AG04450 (cell line): Measurements from ENCODE around the gene CFAP410. TPM values are rescaled to one million over a fixed set of nuclear protein-coding genes. Genes with fewer than 3 reads are reported as not detected.

Experiments used
- CTCF ChIA-PET: fragments of 300-600, 350-600 bp; formaldehyde crosslinking; extraction: SDS; loops from one replicate; lab custom pipeline; 2022; ENCODE audit warnings: antibody characterized with exemption, inconsistent platforms; lab: Charles Lee
- POLR2A ChIA-PET: fragments of 350-600 bp; formaldehyde crosslinking; extraction: SDS; loops from one replicate; lab custom pipeline; 2021; ENCODE audit warnings: antibody characterized with exemption, inconsistent platforms; lab: Yijun Ruan, JAX
- DNase-seq: peaks from one replicate; pipeline ENCODE4 v3.0.0-alpha.2; 2011; ENCODE audit warnings: low read depth, low spot score
- H3K27ac ChIP-seq: one replicate; pipeline ENCODE4 v1.5.1; 2012; ENCODE audit warnings: low read depth, low read length, control low read depth
- H3K27me3 ChIP-seq: one replicate; pipeline ENCODE4 v1.6.0; 2012; ENCODE audit warnings: low read length; ENCODE audit not compliant: control insufficient read depth, insufficient read depth
- H3K4me3 ChIP-seq: 2 replicates; pipeline ENCODE4 v1.5.1; 2011; ENCODE audit warnings: mild to moderate bottlenecking, low read depth, low read length, control low read depth
- H3K9me3 ChIP-seq: 2 replicates; pipeline ENCODE4 v1.5.1; 2012; ENCODE audit warnings: low read length; ENCODE audit not compliant: control insufficient read depth, insufficient read depth
- polyA plus RNA-seq: library from polyadenylated mRNA; depleted of rRNA; stranded (reverse); fragments of >200 nt; gene quantifications from 2 replicates; pipeline ENCODE4 v1.2.3, GENCODE V29; 2011
- TF ChIP-seq, protein P1 (sequence below): IDR thresholded peaks from 2 replicates; pipeline ENCODE4 v1.5.1; 2011; ENCODE audit warnings: low read depth, low read length, control low read depth, inconsistent platforms

The CFAP410 gene
- polyA plus RNA-seq, 1 experiment, result 3.7 TPM

DNA sequence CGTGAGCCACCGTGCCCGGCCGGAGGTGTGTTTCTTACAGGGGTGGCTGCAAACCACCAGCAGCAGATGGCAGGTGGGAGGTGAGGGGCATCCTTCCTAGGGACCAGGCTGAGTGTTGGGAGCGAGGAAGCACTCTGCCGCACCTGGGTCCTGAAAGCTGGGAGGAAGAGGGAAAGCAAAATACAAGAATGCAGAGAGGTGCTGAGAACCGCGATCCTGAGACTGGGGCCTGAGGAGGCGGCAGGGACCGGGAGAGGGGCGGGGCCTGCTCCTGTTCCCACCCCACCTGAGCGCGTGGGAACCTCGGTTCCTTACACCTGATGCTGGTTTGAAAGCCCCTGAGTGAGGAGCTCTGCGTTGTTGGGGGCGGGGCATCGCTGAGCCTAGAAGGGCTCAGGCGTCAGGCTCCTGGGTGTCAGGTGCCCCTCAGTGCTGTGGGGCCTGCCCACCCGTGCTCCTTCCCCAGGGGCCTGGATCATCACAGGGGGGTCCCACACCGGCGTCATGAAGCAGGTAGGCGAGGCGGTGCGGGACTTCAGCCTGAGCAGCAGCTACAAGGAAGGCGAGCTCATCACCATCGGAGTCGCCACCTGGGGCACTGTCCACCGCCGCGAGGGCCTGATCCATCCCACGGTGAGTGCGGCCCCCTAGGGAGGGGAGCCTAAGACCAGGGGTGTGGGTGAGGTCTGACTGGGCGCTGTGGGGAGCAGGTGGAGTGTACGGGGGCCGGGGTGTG lies 29.7 kb upstream of the CFAP410 start:
- no peak overlapping the region for H3K27ac ChIP-seq
- no peak for DNase-seq
- no peak overlapping the region for H3K4me3 ChIP-seq
- peaks cover 48% of the 10 kb centered on the region for H3K9me3 ChIP-seq
- no peaks in the 10 kb centered on the region for H3K27me3 ChIP-seq
- POLR2A ChIA-PET, result no interaction called here
- CTCF ChIA-PET, result no interaction called here
- TF ChIP-seq, protein P1, sequence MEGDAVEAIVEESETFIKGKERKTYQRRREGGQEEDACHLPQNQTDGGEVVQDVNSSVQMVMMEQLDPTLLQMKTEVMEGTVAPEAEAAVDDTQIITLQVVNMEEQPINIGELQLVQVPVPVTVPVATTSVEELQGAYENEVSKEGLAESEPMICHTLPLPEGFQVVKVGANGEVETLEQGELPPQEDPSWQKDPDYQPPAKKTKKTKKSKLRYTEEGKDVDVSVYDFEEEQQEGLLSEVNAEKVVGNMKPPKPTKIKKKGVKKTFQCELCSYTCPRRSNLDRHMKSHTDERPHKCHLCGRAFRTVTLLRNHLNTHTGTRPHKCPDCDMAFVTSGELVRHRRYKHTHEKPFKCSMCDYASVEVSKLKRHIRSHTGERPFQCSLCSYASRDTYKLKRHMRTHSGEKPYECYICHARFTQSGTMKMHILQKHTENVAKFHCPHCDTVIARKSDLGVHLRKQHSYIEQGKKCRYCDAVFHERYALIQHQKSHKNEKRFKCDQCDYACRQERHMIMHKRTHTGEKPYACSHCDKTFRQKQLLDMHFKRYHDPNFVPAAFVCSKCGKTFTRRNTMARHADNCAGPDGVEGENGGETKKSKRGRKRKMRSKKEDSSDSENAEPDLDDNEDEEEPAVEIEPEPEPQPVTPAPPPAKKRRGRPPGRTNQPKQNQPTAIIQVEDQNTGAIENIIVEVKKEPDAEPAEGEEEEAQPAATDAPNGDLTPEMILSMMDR, result no peak

DNA sequence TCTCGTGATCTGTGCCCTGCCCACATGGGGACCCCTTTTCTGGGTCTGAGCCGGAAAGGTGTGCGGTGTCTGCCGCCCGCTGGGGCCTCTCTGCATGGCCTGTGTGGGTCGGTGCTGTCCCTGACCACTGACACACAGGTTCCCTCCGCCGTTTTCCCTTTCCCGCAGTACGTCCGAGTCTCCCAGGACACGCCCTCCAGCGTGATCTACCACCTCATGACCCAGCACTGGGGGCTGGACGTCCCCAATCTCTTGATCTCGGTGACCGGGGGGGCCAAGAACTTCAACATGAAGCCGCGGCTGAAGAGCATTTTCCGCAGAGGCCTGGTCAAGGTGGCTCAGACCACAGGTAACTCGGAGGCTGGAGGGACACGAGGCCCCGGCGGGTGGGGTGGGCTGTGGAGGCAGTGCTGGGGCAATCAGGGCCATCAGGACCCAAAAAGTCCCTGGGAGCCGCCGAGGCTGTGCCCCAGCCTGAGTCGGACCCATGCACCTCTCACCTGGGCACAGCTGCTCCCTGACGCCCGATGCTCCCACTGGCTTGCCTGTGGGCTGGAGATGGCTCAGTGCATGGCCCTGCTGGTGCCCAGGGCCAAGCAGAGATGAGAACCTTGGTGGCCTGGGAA lies 27.5 kb upstream of the CFAP410 start:
- Histone ChIP-seq H3K27me3 (no peaks in the 10 kb centered on the region), H3K27ac (no peak overlapping the region), H3K4me3 (no peak overlapping the region), H3K9me3 (peaks cover 48% of the 10 kb centered on the region)
- TF ChIP-seq, protein P1, result no peak
- CTCF ChIA-PET, result no interaction called here
- POLR2A ChIA-PET, result no interaction called here
- DNase-seq, result no peak

DNA sequence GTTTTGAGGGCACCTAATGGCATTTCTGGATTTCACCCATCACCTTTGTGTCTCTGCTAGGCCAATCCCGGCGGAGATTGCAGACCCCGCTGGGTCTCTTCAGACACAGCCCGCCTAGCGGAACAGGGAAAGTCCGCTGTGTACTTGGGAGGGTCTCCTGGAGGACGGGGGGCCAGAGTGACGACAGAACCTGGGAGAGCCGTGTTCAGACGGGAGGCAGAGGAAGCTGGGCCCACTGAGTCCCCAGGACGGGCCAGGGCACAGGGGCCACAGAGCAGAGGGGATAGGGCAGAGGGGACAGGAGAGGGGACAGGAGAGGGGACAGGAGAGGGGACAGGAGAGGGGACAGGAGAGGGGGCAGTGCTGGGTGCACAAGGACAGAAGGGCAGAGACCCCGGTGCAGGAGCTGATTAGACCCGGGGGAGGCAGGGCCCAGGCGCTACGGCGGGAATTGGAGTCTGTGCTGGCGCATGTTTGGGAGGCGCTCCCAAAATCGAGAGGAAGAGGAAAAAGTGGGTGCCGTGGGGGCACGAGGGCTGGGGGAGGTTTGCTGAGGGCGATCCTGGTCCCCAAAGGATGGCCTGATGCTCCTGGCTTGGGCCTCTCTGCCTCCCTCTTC lies 26.9 kb upstream of the CFAP410 start:
- no peak overlapping the region for H3K27ac ChIP-seq
- no peaks in the 10 kb centered on the region for H3K27me3 ChIP-seq
- ChIA-PET CTCF (no interaction called here), POLR2A (no interaction called here)
- DNase-seq, result no peak
- H3K9me3 ChIP-seq, result peaks cover 48% of the 10 kb centered on the region
- no peak overlapping the region for H3K4me3 ChIP-seq
- TF ChIP-seq, protein P1, result no peak

DNA sequence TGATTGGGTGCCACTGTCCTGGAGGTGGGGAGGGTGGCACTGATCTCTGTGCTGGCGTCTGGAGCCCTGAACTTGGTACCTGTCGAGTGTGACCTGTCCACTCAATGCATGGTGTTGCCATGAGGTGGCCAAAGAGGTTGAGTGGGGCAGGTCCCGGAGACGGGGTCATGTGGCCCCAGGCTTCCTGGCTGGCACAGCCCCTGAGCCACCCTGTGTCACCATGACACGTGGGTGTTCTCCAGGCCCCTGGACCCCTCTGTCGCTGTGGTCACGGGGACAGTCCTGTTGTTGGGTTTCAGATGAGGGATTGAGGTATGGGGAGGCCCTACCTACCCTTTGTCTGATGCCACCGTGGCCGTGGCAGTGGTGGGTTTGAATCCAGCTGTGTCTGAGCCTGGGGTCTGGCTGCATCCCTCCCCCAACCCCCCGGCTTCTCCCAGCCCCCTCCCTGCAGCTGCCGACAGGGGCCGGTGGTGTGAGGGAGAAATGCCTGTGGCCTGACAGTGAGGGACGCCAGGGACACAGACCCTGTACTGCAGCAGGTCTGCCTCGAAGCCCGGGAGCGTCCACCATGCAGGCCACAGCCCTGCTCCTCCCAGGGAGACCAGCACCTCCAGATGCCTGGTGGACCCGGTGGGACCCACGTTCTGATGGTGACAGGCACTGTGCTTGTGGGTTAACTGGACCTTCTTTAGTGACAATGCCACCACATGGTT lies 26.2 kb upstream of the CFAP410 start:
- no peak for DNase-seq
- H3K27ac ChIP-seq, result no peak overlapping the region
- TF ChIP-seq, protein P1, result no peak
- no peaks in the 10 kb centered on the region for H3K27me3 ChIP-seq
- H3K9me3 ChIP-seq, result peaks cover 41% of the 10 kb centered on the region
- CTCF ChIA-PET, result no interaction called here
- POLR2A ChIA-PET, result no interaction called here
- H3K4me3 ChIP-seq, result no peak overlapping the region
